ENCODE data around the gene TRAIP.
"Not testable (repeated sequence)": the region's sequence is repeated elsewhere in the genome, so short reads cannot be mapped to it uniquely, and the experiment has no call there.

Gene TRAIP

GRCh38 chr3:49872801-49873281 is 16.5 kb upstream of the TRAIP start:
- no peak for DNase-seq

- DNase-seq, result no peak
Observed at GRCh38 chr3:49871531-49872153, 15.3 kb upstream of the TRAIP start.

- peak; percentile 83 for DNase-seq
Observed at GRCh38 chr3:49869525-49870126, 13.3 kb upstream of the TRAIP start, which contains the start of gene CAMKV. CAMKV (minus strand) TSS chr3:49869906; CDS start chr3:49862388, 7,518 bp downstream.

DNA sequence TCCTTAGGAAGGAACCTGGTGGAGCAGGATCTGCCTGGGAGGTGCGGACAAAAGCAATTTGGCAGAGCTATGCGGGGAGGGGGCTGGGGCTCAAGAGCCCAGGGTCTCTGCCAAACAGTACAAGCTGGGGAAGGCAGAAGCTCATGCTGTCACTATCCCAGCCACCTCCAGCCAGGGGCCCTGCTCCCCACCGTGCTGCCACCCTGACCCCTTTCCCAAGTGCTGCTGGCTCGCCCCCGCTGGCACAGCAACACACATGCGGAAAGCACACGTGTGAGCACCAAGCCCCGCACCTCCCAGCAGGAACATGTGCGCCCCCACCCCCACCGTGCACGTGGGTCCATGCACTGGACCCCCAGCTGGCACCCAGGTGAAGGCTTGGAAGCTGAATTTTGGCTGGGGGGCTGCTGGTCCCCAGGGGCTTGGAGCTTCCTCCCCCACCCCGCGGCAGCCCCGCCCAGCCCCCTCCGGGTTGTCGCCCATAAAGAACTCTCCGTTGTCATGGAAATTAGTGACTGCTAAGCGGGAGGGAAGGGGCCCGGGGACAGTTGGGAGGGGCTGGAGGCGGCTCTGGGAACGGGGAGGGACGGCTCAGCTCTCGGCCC is 12.6 kb upstream of the TRAIP start:
- DNase-seq, result peak; percentile 59

DNA sequence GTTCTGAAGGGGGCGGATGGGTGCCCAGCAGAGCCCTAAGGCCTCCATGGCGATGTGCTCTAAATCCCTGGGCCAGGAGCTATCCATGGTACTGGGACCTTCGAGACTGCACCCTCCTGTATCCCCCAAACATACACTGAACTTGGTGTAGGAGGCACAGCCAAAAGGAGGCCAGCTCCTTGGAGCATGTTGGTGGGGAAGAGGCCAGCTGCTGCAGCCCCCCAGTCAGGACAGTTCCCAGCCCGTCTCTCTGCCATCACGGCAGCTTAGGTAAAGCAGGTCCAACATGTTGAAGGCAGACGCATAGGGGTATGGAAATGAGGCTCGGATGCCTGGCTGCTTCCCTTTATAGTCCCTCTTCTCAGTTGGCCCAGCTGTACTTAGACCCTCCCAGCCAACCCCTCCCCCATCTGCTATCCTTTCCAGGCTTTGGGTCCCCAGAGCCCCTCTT is 11.5 kb upstream of the TRAIP start:
- DNase-seq, result peak; percentile 90

GRCh38 chr3:49867400-49867799 is 11.0 kb upstream of the TRAIP start:
- DNase-seq, result no peak

- no peak for DNase-seq
Observed at GRCh38 chr3:49865198-49865784, 8.9 kb upstream of the TRAIP start.

DNA sequence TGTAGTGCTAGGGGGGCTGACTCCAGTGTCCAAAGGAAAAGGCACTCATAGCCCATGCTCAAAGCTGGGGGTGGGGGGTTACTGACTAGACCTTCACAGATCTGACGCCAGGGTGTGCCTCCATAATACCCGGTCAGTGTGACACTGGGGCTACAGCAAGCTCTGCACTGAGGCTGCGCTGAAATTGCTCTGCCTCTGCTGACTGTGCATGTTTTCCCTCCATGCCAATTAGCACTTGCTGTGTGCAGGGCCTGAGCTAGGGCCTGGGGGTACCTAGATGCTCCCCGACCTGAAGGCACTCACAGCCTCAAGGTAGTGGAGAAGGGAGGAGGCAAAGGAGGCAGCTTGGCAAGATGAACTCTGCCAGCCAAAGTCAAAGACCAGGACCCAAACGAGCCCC is 8.1 kb upstream of the TRAIP start:
- DNase-seq, result no peak

DNA sequence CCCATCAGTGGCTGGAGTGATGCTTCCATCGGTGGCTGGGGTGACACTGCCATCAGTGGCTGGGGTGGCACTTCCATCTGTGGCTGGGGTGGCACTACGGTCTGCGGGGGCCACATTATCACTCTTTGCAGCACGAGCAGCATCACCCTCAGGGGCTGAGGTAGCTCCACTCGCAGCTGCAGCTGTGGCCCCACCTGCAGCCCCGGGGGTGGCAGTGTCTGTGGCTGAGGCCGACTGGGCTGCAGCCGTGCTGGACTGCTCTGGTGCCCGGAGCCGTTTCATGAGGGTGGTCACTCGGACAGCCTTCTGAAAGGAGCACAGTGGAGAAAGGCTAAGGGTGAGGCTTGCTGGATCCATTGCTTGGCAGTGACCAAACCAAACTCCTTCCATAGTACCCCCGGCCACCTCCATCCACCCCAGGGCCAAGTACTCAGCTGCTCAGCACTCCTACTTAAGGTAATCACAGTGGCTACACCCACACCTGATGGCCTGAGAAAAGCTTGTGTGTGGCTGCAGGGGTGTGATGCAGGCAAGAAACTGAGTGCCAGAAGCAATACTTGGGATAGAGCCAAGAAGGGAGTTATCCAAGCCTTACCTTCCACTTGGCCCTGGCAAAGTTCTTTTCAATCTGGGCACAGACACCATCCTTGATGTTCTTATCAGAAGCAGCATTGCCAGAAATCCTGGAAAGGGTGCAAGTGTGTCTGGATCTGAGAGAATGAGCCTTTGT is 3.4 kb upstream of the TRAIP start:
- no peak for DNase-seq

DNA sequence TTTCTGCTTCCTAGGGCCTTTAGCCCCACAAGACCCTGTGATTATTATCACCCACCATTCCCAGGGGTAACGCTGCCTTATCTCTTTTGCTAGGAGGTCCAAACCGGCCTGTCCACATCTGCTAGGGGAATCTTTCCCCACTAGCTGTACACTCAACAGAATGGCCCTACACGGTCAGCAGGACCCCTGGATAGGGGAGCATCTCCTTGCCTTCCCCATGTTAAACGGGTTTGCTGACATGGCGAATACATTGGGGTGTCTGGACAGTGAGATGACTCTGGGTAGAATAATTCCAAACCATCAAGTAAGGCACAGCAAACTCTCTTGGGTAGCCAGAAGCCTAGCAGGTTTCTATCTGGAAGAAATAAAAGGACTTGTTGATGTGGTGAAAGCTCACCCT is 702 bp downstream of the TRAIP start:
- no peak for DNase-seq

GRCh38 chr3:49845694-49846093 is 10.7 kb downstream of the TRAIP start:
- DNase-seq, result no peak

GRCh38 chr3:49844464-49845183 is 11.7 kb downstream of the TRAIP start:
- DNase-seq, result no peak

DNA sequence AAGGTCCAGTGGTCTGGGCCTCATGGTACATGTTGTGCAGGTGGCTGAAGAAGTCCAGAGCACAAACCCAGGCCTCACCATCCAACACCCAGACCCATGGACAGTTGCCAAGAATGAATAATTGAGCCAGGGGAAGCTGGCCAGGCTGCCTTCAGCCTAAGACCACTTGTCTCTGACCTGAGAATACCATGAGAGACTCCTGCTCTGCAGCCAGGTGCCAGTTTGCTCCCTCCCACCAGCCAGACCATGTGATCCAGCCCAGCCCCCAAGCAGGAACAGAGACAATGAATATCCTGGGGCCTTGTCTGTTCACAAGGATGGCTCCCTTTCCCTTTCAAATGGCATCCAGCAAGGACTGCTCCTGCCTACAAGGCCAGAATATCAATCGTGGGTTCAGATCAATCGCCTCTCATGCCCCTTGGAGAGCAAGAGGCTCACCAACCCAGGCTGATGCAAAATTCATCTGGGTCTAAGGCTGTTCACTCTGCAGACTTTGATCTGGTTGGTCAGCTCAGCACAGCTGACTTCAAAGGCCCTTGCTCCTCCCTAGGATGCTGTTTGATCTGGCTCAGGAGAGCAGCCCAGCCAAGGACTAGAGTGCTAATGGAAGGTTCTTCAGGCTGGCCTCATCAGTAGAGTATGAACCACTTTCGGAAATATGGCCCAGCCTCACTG is 13.4 kb downstream of the TRAIP start:
- no peak for DNase-seq

- DNase-seq, result no peak
Observed at GRCh38 chr3:49841806-49842205, 14.6 kb downstream of the TRAIP start.

- peak; percentile 59 for DNase-seq
Observed at GRCh38 chr3:49841126-49841696, 15.2 kb downstream of the TRAIP start.

- DNase-seq, result no peak
Observed at GRCh38 chr3:49840388-49840787, 16.0 kb downstream of the TRAIP start.

- peak; percentile 78 for DNase-seq
Observed at GRCh38 chr3:49839193-49839809, 17.1 kb downstream of the TRAIP start.

DNA sequence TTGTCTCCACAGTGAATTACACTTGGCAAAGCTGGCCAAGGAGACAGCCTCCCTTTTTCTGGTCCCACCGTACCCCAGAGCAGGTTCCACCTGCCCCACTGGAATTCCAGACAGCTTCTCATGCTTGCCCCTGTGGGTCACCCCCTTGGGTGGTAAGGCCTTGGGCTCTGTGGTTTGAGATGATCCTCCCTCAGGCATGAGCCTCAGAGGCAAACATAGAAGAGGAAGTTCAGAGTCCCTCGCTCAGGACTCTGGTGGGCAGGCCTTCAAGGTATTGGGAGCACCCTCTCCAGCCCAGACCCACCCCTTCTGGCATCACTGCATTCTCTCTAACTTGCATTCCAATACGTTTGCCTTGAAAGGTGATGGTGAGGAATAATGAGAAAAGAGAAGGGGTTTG is 25.0 kb downstream of the TRAIP start:
- DNase-seq, result no peak

GRCh38 chr3:49826016-49826415 is 30.3 kb downstream of the TRAIP start:
- no peak for DNase-seq

GRCh38 chr3:49823131-49823530 is 33.2 kb downstream of the TRAIP start:
- DNase-seq, result not testable (repeated sequence)

Data from NCI-H82 (cell line).